ENCODE results near the gene MEGF11. TPM values are rescaled to one million over a fixed set of nuclear protein-coding genes. Genes with fewer than 3 reads are reported as not detected.

Gene MEGF11
- polyA plus RNA-seq, 1 of the 3 experiments (the other 2 are of a cell fraction), result not detected

GRCh38 chr15:66070220-66070934 lies 183.2 kb downstream of the MEGF11 start:
- H2AFZ ChIP-seq (ENCODE audit: low read depth), result no peak overlapping the region
- no peak overlapping the region for H3K4me2 ChIP-seq
- no peak overlapping the region for H3K9ac ChIP-seq
- no peaks in the 10 kb centered on the region for H3K27me3 ChIP-seq (ENCODE audit: insufficient read depth)
- no peak overlapping the region for H3K27ac ChIP-seq (ENCODE audit: low read depth in 2 of 2, low read length in 1 of 2)
- 71% methylated on average over 6 of the region's 7 CpGs for WGBS (ENCODE audit: low lambda C conversion rate)
- H4K20me1 ChIP-seq (ENCODE audit: insufficient read depth), result no peaks in the 10 kb centered on the region
- no peaks in the 10 kb centered on the region for H3K9me2 ChIP-seq
- H3K79me2 ChIP-seq (ENCODE audit: insufficient read depth), result no peaks in the 10 kb centered on the region
- no peak for TF ChIP-seq CHD2 (IDR thresholded peaks at IDR 0.05; ENCODE audit: low read length, partially characterized antibody)
- TF ChIP-seq REST (IDR thresholded peaks at IDR 0.05; ENCODE audit: low read depth, low read length), result no peak
- no peak for TF ChIP-seq FOXJ3 (CRISPR knock-in tag; IDR thresholded peaks at IDR 0.05)
- no peak for TF ChIP-seq FOSL2 (IDR thresholded peaks at IDR 0.05; ENCODE audit: borderline replicate concordance, low read depth)
- TF ChIP-seq, protein P1, sequence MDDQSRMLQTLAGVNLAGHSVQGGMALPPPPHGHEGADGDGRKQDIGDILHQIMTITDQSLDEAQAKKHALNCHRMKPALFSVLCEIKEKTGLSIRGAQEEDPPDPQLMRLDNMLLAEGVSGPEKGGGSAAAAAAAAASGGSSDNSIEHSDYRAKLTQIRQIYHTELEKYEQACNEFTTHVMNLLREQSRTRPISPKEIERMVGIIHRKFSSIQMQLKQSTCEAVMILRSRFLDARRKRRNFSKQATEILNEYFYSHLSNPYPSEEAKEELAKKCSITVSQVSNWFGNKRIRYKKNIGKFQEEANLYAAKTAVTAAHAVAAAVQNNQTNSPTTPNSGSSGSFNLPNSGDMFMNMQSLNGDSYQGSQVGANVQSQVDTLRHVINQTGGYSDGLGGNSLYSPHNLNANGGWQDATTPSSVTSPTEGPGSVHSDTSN (IDR thresholded peaks at IDR 0.05), result no peak
- TF ChIP-seq POLR2AphosphoS5 (IDR thresholded peaks at IDR 0.05; ENCODE audit: low read depth, low read length), result no peak
- TF ChIP-seq RFX5 (IDR thresholded peaks at IDR 0.05; ENCODE audit: low read length), result no peak
- TF ChIP-seq EZH2phosphoT487 (IDR thresholded peaks at IDR 0.05; ENCODE audit: borderline replicate concordance, low read depth), result no peak
- ChIA-PET POLR2A (no interaction called here), CTCF (interaction anchor here (1.1 kb wide), 1 partner anchor 11 kb away, joined by 5 read pairs; no protein-coding TSS in a partner anchor)
- no peaks in the 10 kb centered on the region for H3F3A ChIP-seq (replicated peaks; ENCODE audit: insufficient read depth)
- no peaks in the 10 kb centered on the region for H3K36me3 ChIP-seq (replicated peaks in 1 of 2; ENCODE audit: control insufficient read depth in 1 of 2, insufficient read depth in 2 of 2, low read length in 1 of 2)
- H3K9me3 ChIP-seq, result no peaks in the 10 kb centered on the region
- no peak overlapping the region for H3K4me3 ChIP-seq (ENCODE audit: low read depth in 2 of 2, low read length in 1 of 2)
- DNase-seq, result no peak
- H3K4me1 ChIP-seq (ENCODE audit: control insufficient read depth in 1 of 2, insufficient read depth in 2 of 2, low read depth in 1 of 2, low read length in 1 of 2), result peaks cover 0 to 30% of the 10 kb centered on the region in 2 experiments; a peak in 2 of 4 replicates

- no peak for DNase-seq
- CTCF ChIA-PET, result no interaction called here
- WGBS (ENCODE audit: low lambda C conversion rate), result 65% methylated on average over 2 of the region's 2 CpGs
- no peak for TF ChIP-seq EZH2phosphoT487 (IDR thresholded peaks at IDR 0.05; ENCODE audit: borderline replicate concordance, low read depth)
- TF ChIP-seq POLR2AphosphoS5 (IDR thresholded peaks at IDR 0.05; ENCODE audit: low read depth, low read length), result no peak
- TF ChIP-seq FOXM1 (IDR thresholded peaks at IDR 0.05; ENCODE audit: low read depth), result no peak
- TF ChIP-seq NRF1 (IDR thresholded peaks at IDR 0.05; ENCODE audit: low read depth, low read length), result no peak
- TF ChIP-seq RCOR1 (IDR thresholded peaks at IDR 0.05; ENCODE audit: low read length), result no peak
- TF ChIP-seq TCF12 (IDR thresholded peaks at IDR 0.05), result no peak
- TF ChIP-seq JUND (IDR thresholded peaks at IDR 0.05), result no peak
- TF ChIP-seq USF2 (IDR thresholded peaks at IDR 0.05; ENCODE audit: borderline replicate concordance, low read depth, low read length), result no peak
- TF ChIP-seq MEF2A (IDR thresholded peaks at IDR 0.05; ENCODE audit: borderline replicate concordance, low read depth), result no peak
- no peak for TF ChIP-seq ELF1 (IDR thresholded peaks at IDR 0.05)
- no peak for TF ChIP-seq SIN3A (IDR thresholded peaks at IDR 0.05; ENCODE audit: borderline replicate concordance, low read depth, low read length)
- TF ChIP-seq, protein P2, sequence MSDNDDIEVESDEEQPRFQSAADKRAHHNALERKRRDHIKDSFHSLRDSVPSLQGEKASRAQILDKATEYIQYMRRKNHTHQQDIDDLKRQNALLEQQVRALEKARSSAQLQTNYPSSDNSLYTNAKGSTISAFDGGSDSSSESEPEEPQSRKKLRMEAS (IDR thresholded peaks at IDR 0.05; ENCODE audit: low read depth), result no peak
- TF ChIP-seq RFX5 (IDR thresholded peaks at IDR 0.05; ENCODE audit: low read length), result no peak
- no peak for TF ChIP-seq FOSL2 (IDR thresholded peaks at IDR 0.05; ENCODE audit: borderline replicate concordance, low read depth)
- TF ChIP-seq MXI1 (IDR thresholded peaks at IDR 0.05; ENCODE audit: low read depth, low read length), result no peak
- no peak for TF ChIP-seq RXRA (IDR thresholded peaks at IDR 0.05; ENCODE audit: borderline replicate concordance, low read depth)
Measured at GRCh38 chr15:66069751-66070150, 183.8 kb downstream of the MEGF11 start.

More at GRCh38 chr15:66069751-66070150, 183.8 kb downstream of the MEGF11 start:
- POLR2A ChIA-PET, result no interaction called here
- H3K4me3 ChIP-seq (ENCODE audit: low read depth in 2 of 2, low read length in 1 of 2), result no peak overlapping the region
- H3K4me2 ChIP-seq, result no peak overlapping the region
- H3K9me2 ChIP-seq, result no peaks in the 10 kb centered on the region
- no peaks in the 10 kb centered on the region for H4K20me1 ChIP-seq (ENCODE audit: insufficient read depth)
- H3K36me3 ChIP-seq (replicated peaks in 1 of 2; ENCODE audit: control insufficient read depth in 1 of 2, insufficient read depth in 2 of 2, low read length in 1 of 2), result no peaks in the 10 kb centered on the region
- no peaks in the 10 kb centered on the region for H3K27me3 ChIP-seq (ENCODE audit: insufficient read depth)
- no peaks in the 10 kb centered on the region for H3K9me3 ChIP-seq
- no peak overlapping the region for H3K27ac ChIP-seq (ENCODE audit: low read depth in 2 of 2, low read length in 1 of 2)
- H3K79me2 ChIP-seq (ENCODE audit: insufficient read depth), result no peaks in the 10 kb centered on the region
- peaks cover 0 to 30% of the 10 kb centered on the region in 2 experiments; a peak in 2 of 4 replicates for H3K4me1 ChIP-seq (ENCODE audit: control insufficient read depth in 1 of 2, insufficient read depth in 2 of 2, low read depth in 1 of 2, low read length in 1 of 2)
- no peak overlapping the region for H2AFZ ChIP-seq (ENCODE audit: low read depth)
- no peak overlapping the region for H3K9ac ChIP-seq
- H3F3A ChIP-seq (replicated peaks; ENCODE audit: insufficient read depth), result no peaks in the 10 kb centered on the region
